RWPE1 (cell line): ENCODE data around the gene DGKE.

Experiments used
- CTCF ChIA-PET: fragments of 350-600 bp; sonication (Branson Sonifier 250); formaldehyde crosslinking; extraction: SDS; loops from one replicate; lab custom pipeline; 2021; lab: Yijun Ruan, JAX
- POLR2A ChIA-PET: fragments of 400-600 bp; formaldehyde crosslinking; extraction: SDS; loops from one replicate; lab custom pipeline; 2020; ENCODE audit warnings: antibody characterized with exemption; ENCODE audit not compliant: low non-redundant PET; lab: Yijun Ruan, JAX
- DNase-seq: peaks from one replicate; pipeline ENCODE4 v3.0.0; 2012; ENCODE audit warnings: low spot score
- H3K27ac ChIP-seq: fragments of 450-650 bp; 2 replicates; pipeline ENCODE4 v1.5.1; 2017
- CTCF ChIP-seq: fragments of 450-650 bp; conservative IDR thresholded peaks from 2 replicates; pipeline ENCODE4 v1.5.1; 2017; ENCODE audit warnings: low read depth, mild to moderate bottlenecking

DGKE gene

GRCh38 chr17:56833809-56834379, at the start of gene DGKE, which contains the start of gene C17orf67:
Gene DGKE, plus strand, starts transcription at chr17:56834151. Its CDS starts 645 bp downstream, at chr17:56834796.
Gene C17orf67, minus strand, starts transcription at chr17:56833920. Its CDS starts 18,110 bp downstream, at chr17:56815810.
- H3K27ac ChIP-seq = peak within 1 kb of the TSS; percentile 90
- ChIA-PET CTCF (interaction anchor here (1.6 kb wide), 1 partner anchor 14 kb away, joined by 5 read pairs; no protein-coding TSS in a partner anchor), POLR2A (no interaction called here)
- peak; percentile 96 for DNase-seq
- TF ChIP-seq CTCF = no peak

- CTCF ChIA-PET = interaction anchor here (0.7 kb wide), 1 partner anchor 13 kb away, joined by 3 read pairs; no protein-coding TSS in a partner anchor
- peak; percentile 25 for DNase-seq
- TF ChIP-seq CTCF = no peak
- POLR2A ChIA-PET = no interaction called here
- H3K27ac ChIP-seq = peak overlapping the region; percentile 80
Observed at GRCh38 chr17:56785405-56785804, 48.5 kb upstream of the DGKE start.

GRCh38 chr17:56785997-56786680, 47.8 kb upstream of the DGKE start:
- no peak for DNase-seq
- no peak for TF ChIP-seq CTCF
- POLR2A ChIA-PET = no interaction called here
- peak overlapping the region; percentile 80 for H3K27ac ChIP-seq
- CTCF ChIA-PET = interaction anchor here (0.7 to 1.1 kb wide), 2 partner anchors 13 to 194 kb away, joined by 3 read pairs; no protein-coding TSS in a partner anchor

GRCh38 chr17:56786989-56787482, 46.9 kb upstream of the DGKE start:
- no peak for TF ChIP-seq CTCF
- ChIA-PET POLR2A (no interaction called here), CTCF (interaction anchor here (0.7 to 1.1 kb wide), 2 partner anchors 95 to 195 kb away, joined by 3 to 4 read pairs; no protein-coding TSS in a partner anchor)
- DNase-seq = peak; percentile 86
- peak overlapping the region; percentile 62 for H3K27ac ChIP-seq

- no peak for TF ChIP-seq CTCF
- DNase-seq = no peak
- no peak overlapping the region for H3K27ac ChIP-seq
- POLR2A ChIA-PET = no interaction called here
- CTCF ChIA-PET = no interaction called here
Observed at GRCh38 chr17:56792267-56792666, 41.7 kb upstream of the DGKE start.

GRCh38 chr17:56793531-56793930, 40.4 kb upstream of the DGKE start:
- H3K27ac ChIP-seq = no peak overlapping the region
- TF ChIP-seq CTCF = no peak
- no peak for DNase-seq
- CTCF ChIA-PET = interaction anchor here (0.5 kb wide), 1 partner anchor 202 kb away, joined by 3 read pairs; no protein-coding TSS in a partner anchor
- POLR2A ChIA-PET = no interaction called here
